ENCODE data around the gene USP31.

The USP31 gene, protein sequence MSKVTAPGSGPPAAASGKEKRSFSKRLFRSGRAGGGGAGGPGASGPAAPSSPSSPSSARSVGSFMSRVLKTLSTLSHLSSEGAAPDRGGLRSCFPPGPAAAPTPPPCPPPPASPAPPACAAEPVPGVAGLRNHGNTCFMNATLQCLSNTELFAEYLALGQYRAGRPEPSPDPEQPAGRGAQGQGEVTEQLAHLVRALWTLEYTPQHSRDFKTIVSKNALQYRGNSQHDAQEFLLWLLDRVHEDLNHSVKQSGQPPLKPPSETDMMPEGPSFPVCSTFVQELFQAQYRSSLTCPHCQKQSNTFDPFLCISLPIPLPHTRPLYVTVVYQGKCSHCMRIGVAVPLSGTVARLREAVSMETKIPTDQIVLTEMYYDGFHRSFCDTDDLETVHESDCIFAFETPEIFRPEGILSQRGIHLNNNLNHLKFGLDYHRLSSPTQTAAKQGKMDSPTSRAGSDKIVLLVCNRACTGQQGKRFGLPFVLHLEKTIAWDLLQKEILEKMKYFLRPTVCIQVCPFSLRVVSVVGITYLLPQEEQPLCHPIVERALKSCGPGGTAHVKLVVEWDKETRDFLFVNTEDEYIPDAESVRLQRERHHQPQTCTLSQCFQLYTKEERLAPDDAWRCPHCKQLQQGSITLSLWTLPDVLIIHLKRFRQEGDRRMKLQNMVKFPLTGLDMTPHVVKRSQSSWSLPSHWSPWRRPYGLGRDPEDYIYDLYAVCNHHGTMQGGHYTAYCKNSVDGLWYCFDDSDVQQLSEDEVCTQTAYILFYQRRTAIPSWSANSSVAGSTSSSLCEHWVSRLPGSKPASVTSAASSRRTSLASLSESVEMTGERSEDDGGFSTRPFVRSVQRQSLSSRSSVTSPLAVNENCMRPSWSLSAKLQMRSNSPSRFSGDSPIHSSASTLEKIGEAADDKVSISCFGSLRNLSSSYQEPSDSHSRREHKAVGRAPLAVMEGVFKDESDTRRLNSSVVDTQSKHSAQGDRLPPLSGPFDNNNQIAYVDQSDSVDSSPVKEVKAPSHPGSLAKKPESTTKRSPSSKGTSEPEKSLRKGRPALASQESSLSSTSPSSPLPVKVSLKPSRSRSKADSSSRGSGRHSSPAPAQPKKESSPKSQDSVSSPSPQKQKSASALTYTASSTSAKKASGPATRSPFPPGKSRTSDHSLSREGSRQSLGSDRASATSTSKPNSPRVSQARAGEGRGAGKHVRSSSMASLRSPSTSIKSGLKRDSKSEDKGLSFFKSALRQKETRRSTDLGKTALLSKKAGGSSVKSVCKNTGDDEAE (N-terminal part only)

DNA sequence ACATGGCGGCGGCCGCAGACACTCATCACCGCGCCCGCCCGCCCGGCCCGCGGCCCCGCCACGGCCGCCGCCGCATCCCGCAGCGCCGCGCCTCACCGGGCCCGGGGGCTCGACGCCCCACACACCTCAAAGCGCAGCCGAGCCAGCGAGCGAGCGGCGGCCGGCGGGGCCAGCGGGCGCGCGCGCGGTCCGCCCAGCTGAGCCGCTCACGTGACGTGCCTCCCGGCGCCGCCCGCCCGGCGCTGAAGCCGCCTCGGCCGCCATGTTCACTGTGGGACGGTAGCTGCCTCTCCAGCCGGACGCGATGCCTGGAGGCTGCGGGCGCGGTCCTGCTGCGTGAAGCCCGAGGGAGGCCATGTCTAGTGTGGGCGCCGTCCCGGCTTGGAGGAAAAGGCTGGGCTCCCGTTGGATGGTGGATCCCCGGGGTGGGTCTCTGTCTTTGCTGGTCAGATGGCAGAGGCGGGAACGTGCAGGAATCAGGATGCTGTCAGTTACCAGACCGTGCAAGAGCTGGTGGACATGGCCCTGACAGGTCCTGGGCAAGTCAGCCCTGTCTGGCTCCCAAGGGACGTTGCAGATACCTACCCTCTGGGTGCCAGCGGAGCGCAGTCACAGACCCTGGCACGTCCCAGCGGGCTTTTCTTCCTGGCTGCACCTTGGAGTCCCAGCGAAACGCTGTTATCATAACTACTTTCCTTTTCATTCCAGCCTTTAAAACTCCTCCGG is at the start of gene USP31:
Gene USP31 (minus strand): TSS at position 186 of the 726 bp plus-strand sequence. CDS start 182 bp downstream, at position 4.
- peak; percentile 88 for DNase-seq (ENCODE audit: low read depth, low spot score)

GRCh38 chr16:23196539-23196938 is 47.3 kb upstream of the USP31 start:
- DNase-seq (ENCODE audit: low read depth, low spot score), result no peak

DNA sequence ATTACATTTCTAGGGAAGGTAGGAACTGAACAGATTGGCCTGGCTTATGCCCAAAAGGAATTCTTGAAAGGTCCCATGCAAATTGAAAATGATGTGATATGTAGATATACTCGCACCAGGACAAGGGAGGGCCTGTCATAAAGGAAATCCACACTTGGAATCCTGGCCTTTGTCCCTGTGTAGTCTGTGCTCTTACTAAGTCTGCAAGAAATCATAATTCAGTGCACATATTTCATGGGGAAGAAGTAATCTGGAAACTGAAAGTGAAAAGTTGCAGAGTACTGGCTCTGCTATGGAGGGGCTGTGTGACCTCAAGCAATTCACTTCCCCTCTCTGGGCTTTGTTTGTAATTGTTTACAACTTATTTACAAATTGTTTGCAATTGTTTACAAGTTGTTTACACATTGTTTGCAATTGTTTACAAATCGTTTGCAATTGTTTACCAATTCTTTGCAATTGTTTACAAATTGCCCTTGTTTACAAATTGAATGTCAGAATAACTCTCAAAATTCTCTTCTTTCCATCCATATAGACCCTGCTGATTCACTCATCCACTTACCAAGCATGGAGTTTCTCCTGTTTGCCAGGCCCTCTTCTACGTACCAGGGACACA is 46.2 kb upstream of the USP31 start:
- DNase-seq (ENCODE audit: low read depth, low spot score), result no peak

DNA sequence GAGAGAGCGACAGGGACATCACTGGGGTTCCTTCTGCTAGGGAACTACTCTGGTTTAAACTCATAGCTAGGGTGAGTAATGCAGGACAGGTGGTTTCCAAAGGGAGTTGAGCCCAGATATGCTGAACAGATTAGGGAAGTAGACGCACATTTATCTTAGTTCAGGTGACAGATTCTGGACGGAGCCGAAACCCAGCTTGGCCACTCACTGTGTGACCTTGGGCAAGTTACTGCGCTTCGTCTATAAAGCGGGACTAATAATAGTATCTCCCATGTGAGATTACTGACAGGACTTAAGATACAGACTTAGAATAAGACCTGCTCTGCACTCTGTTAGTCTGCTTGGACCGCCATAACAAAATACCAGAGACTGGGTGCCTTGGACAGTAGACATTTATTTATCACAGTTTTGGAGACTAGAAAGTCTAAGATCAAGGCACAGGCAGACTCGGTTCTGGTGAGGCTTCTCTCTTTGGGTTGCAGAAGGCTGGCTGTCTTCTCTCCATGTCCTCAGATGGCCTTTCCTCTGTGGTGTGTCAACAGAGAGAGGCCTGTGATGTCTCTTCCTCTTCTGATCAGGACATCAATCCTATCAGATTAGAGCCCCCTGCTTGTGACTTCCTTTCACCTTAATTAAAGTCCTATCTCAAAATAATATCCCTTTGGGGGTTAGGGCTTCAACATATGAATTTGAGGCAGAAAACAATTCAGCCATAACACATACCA is 45.4 kb upstream of the USP31 start:
- no peak for DNase-seq (ENCODE audit: low read depth, low spot score)

GRCh38 chr16:23188911-23189310 is 39.7 kb upstream of the USP31 start:
- DNase-seq (ENCODE audit: low read depth, low spot score), result no peak

DNA sequence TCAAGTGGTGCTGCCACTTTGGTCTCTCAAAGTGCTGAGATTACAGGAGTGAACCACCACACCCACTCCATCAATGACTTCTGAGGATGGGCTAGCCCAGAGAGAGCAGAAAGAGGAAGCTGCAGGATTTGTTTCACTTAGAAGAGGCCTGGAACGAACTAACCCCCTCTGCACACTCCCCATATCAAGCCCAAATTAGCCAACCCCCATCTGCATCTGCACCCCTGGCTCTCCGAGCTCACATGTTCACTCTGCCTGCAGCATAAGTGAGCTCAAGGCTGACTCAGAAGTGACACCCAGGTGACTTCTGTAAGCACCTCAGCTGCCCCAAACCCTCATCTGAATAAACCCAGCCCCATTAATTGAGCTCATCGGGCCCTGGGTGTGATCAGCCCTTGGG is 38.1 kb upstream of the USP31 start:
- no peak for DNase-seq (ENCODE audit: low read depth, low spot score)

- DNase-seq (ENCODE audit: low read depth, low spot score), result no peak
These were observed 36.9 kb upstream of the USP31 start for GRCh38 chr16:23186171-23186570.

DNA sequence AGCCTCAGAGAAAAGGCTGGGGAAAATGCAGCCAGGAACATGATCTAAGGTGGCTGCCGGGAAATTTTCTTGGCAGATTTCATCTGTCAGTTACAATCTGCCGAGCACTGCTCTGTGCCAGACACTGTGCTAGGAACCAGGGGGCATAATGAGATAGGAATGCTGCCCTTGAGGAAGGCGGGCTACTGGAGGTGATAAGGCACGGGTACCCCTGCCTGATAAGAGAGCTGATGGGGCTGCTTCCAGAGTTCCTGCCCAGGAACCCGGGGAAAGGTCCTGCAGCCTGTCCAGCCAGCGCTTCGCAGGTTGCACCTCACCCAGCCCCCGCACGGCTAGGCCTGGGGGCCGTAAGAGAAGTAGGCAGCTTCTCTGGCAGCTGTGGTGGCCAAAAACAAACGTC is 36.4 kb upstream of the USP31 start:
- no peak for DNase-seq (ENCODE audit: low read depth, low spot score)

DNA sequence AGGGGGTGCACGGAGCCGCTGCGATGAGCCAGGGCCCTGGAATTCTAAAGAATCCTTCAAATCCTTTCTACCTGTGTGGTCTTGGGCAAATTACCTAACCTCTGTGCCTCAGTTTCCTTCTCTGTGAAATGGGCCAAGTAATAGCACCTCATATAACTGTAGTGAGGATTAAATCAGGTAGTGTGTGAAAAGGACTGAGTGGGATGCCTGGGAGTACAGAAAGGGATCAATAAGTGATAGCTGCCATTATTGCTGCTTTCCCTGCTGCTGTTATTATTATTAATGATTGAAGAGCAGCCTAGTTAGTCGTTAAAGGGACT is 34.3 kb upstream of the USP31 start:
- DNase-seq (ENCODE audit: low read depth, low spot score), result no peak

- DNase-seq (ENCODE audit: low read depth, low spot score), result no peak
These were observed 33.7 kb upstream of the USP31 start, which contains the start of gene SCNN1G for GRCh38 chr16:23182679-23183542. TSS of gene SCNN1G (plus strand) at chr16:23182745. CDS start at chr16:23186272, 3,527 bp downstream.

- DNase-seq (ENCODE audit: low read depth, low spot score), result no peak
These were observed 33.0 kb upstream of the USP31 start for GRCh38 chr16:23182206-23182678.

DNA sequence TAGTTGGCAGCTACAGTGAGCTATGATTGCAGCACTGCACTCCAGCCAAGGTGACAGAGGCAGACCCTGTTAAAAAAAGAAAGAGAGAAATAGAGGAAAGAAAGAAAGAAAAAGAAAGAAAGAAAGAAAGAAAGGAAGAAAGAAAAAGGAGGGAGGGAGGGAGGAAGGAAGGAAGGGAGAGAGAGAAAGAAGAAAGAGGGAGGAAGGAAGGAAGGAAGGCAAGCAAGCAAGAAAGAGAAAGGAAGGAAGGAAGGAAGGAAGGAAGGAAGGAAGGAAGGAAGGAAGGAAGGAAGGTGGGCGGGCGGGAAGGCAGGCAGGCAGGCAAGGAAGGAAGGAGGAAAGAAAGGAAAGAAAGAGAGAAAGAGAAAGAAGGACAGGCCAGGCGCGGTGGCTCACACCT is 32.3 kb upstream of the USP31 start:
- no peak for DNase-seq (ENCODE audit: low read depth, low spot score)

DNA sequence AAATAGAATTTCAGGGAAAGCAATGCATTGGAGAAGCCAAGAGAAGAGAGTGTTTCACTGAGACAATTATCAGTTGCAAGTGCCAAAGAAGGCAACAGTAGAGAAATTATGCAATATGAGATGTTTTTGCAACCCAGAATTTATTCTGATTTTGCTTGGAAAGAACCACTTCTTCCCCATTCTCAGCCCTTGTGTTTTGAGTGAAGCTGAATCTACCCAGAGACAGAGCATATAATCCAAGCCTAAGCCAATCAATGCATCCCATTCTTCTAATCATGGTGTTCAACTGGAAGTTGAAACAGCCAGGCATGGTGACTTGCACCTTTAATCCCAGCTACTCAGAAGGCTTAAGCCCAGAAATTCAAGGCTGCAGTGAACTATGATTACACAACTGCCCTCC is 26.4 kb upstream of the USP31 start:
- DNase-seq (ENCODE audit: low read depth, low spot score), result no peak

DNA sequence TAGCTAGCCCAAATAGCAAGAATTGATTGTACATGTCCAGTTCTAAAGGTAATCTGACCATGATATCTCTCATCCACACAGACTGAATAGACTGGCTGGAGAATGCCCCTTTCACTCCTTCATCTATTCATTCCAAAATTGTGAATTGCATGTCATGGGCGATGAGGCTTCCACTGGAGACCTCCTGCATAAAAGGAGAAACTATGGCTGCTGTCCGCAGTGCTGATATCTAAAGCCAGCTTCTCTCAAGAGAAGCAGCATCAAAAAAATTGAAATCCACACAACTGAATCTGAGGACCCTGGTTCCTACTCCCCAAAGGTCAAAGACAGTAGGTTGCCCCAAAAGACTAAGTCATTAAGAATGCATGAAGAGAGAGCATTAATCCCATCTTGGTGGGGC is 25.4 kb upstream of the USP31 start:
- no peak for DNase-seq (ENCODE audit: low read depth, low spot score)

DNA sequence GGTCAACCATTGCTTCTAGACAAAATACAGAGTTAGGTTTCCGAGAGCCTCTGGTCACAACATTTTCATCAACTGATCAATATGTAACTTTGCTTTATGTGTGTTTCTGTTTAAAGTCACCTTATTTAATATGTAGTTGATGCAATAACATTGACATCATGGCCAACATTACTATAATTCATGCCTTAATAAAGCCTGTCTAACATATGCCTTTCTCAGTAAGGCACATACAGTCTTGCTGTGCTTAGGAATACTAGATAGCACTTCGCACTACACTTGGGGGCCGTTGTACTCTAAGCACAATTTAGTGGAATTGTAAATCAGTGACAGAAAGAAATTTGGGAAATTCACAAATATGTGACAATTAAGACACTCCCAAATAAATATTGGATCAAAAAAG is 23.7 kb upstream of the USP31 start:
- DNase-seq (ENCODE audit: low read depth, low spot score), result no peak

- DNase-seq (ENCODE audit: low read depth, low spot score), result no peak
These were observed 23.3 kb upstream of the USP31 start for GRCh38 chr16:23172583-23172982.

- DNase-seq (ENCODE audit: low read depth, low spot score), result no peak
These were observed 15.5 kb upstream of the USP31 start for GRCh38 chr16:23164736-23165135.

DNA sequence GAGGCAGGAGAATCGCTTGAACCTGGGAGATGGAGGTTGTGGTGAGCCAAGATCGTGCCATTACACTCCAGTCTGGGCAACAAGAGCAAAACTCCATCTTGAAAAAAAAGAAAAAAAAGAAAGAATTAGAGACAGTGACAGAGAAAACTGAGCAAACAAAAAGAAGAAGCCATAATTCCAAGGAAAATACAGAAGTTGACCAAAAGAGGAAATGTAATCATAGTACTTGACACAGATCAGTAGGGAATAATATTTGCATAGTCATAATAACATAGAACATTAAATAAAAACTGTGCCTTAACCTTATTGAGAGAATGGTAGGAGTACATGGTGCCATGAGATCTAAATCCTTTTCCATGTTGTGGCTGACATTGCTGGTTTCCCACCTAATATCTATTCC is 14.7 kb upstream of the USP31 start:
- DNase-seq (ENCODE audit: low read depth, low spot score), result no peak

DNA sequence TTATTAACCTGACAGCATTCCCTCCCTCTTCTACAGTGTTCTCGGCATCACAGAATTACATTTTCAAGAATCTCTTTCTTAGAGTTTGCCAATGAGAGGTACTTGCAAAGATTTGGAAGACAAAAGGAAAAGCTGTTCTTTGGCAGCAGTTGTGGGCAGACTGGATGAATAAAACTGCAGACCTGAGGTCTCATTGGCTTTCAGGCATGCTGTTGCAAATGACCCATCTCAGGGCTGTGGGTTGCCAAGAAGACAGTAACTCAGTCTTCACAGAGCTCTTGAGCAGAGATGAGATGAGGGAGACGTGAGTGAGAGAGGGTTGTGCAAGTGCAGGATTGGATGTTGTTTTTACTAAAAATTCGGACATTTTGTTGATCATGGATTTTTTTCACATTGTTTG is 11.3 kb upstream of the USP31 start:
- DNase-seq (ENCODE audit: low read depth, low spot score), result no peak
